Right atrium auricular region (tissue), 2 donors: ENCODE measurements around the gene SLFN5. TPM values are rescaled to one million over a fixed set of nuclear protein-coding genes. Genes with fewer than 3 reads are reported as not detected.

Experiments
- DNase-seq: peaks from one replicate; pipeline ENCODE4 v3.0.0-alpha.2; 2019; ENCODE audit warnings: low spot score
- H3K27ac ChIP-seq, 2 donors: fragments of 200-600 bp; sonication (generic); 1 replicate in 1 of 2; 2 replicates in 1 of 2; pipeline ENCODE4 v1.5.1; 2016 to 2019
- H3K27me3 ChIP-seq, 2 donors: fragments of 200-600 bp; sonication (generic); one replicate each; pipeline versions ENCODE4 v1.5.1 to v1.6.0; 2017 to 2019
- H3K36me3 ChIP-seq: fragments of 200-600 bp; sonication (generic); one replicate; pipeline ENCODE4 v1.5.1; 2016
- H3K4me1 ChIP-seq, 2 donors: fragments of 200-600 bp; sonication (generic); one replicate each; pipeline versions ENCODE4 v1.5.1 to v1.6.0; 2017 to 2019
- H3K4me3 ChIP-seq, 2 donors: fragments of 200-600 bp; sonication (generic); 1 replicate in 1 of 2; 2 replicates in 1 of 2; pipeline ENCODE4 v1.5.1; 2017 to 2019; ENCODE audit warnings: mild to moderate bottlenecking in 1 of 2, moderate library complexity in 1 of 2
- H3K9me3 ChIP-seq, 2 donors: fragments of 200-600 bp; sonication (generic); one replicate each; pipeline ENCODE4 v1.5.1; 2019
- CTCF ChIP-seq, 2 donors: fragments of 200-600 bp; sonication (generic); IDR thresholded peaks; one replicate each; pipeline ENCODE4 v1.5.1; 2019; ENCODE audit warnings: antibody characterized with exemption in 2 of 2
- total RNA-seq, 2 donors: library from RNA; depleted of rRNA; stranded (reverse); fragments of >200 nt; gene quantifications; one replicate each; pipeline ENCODE4 v1.1.0, GENCODE V29; 2016

Gene SLFN5
- total RNA-seq, 2 donors from 2014 or later: 11.1 to 12.9 TPM

- Histone ChIP-seq H3K27ac (no peak overlapping the region), H3K36me3 (no peaks in the 10 kb centered on the region), H3K9me3 (no peaks in the 10 kb centered on the region), H3K4me1 (peaks cover 0 to 12% of the 10 kb centered on the region in 2 donors), H3K4me3 (no peak overlapping the region), H3K27me3 (no peaks in the 10 kb centered on the region)
- no peak for TF ChIP-seq CTCF (IDR thresholded peaks at IDR 0.05)
- DNase-seq: no peak
Observed at GRCh38 chr17:35214192-35214591, 28.7 kb upstream of the SLFN5 start.

DNA sequence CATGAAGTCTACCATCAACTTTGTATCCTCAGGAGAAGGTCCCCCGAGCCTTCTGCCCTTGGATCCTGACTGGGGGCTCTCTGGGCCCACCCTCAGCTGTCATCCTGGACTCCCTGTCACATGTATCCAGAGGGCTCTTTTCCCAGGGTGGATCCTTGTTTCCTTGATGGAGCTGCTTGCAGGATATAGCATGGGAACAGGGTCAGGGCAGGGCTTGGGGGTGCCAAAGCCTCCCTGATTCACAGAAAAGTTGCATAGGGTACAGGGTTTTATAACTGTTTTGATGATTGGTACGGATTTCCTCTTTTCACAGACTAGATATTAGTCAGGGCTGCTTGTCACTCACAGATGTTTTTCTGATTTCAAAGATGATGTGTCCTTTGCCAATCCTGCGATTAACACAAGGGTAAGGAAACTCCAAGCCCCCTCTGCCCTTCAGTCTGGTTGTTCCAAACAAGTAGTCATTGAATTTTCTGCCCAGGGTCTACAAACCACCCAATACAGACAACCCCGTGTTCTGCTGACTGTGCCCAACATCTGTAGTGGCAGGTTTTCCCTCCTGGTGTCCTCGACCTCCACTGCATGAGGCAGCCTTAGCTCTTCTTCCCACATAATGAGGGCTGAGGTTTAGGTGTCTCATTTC lies 28.1 kb upstream of the SLFN5 start:
- no peaks in the 10 kb centered on the region for H3K9me3 ChIP-seq
- no peak overlapping the region for H3K4me3 ChIP-seq
- no peaks in the 10 kb centered on the region for H3K27me3 ChIP-seq
- TF ChIP-seq CTCF (IDR thresholded peaks at IDR 0.05): no peak
- H3K4me1 ChIP-seq: peaks cover 0 to 16% of the 10 kb centered on the region in 2 donors
- no peak for DNase-seq
- no peaks in the 10 kb centered on the region for H3K36me3 ChIP-seq
- H3K27ac ChIP-seq: no peak overlapping the region

DNA sequence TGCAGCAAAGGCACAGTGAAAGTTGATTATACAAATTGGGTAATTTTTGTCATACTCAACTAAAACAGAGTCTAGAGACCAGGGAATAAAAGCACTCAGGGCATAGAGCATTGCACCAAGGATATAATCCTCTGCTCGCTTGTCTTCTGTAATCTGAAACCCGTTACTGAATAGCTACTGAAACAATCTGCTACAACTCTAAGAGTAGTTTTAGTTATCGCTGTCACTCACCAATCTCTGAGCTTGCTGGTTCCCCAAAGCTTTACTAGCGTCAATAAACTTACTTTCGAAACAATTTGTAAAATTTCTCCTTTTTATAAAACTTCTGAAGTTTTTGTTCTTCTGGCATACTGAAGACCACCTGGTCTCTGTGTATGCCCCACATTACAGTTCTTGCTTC lies 25.8 kb upstream of the SLFN5 start:
- TF ChIP-seq CTCF (IDR thresholded peaks at IDR 0.05): no peak
- no peak overlapping the region for H3K27ac ChIP-seq
- no peaks in the 10 kb centered on the region for H3K27me3 ChIP-seq
- H3K4me1 ChIP-seq: peaks cover 0 to 17% of the 10 kb centered on the region in 2 donors
- H3K4me3 ChIP-seq: no peak overlapping the region
- no peak for DNase-seq
- no peaks in the 10 kb centered on the region for H3K9me3 ChIP-seq
- no peaks in the 10 kb centered on the region for H3K36me3 ChIP-seq

DNA sequence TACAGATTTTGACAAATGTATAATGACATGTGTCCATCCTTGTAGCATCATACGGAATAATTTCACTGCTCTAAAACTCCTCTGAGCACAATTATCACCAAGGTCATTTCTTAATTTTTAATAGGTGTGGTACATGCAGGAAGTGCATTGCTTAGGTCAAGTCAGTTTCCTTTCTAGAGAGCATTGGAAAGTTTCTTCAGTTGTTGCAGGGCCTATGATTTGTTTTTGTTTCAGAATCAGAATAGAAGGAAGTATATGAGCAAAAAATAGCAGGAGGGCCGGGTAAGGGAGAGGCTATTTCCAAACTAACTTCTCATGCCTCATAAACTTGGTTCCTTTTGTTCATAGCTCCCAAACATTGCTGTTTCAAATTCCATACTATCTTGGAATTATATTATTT lies 24.0 kb upstream of the SLFN5 start:
- no peaks in the 10 kb centered on the region for H3K36me3 ChIP-seq
- H3K9me3 ChIP-seq: peaks cover 0 to 6% of the 10 kb centered on the region in 2 donors
- no peak for TF ChIP-seq CTCF (IDR thresholded peaks at IDR 0.05)
- no peaks in the 10 kb centered on the region for H3K27me3 ChIP-seq
- DNase-seq: no peak
- peaks cover 0 to 15% of the 10 kb centered on the region in 2 donors for H3K4me1 ChIP-seq
- no peak overlapping the region for H3K27ac ChIP-seq
- H3K4me3 ChIP-seq: no peak overlapping the region

- H3K4me3 ChIP-seq: no peak overlapping the region
- no peak overlapping the region for H3K27ac ChIP-seq
- DNase-seq: no peak
- H3K36me3 ChIP-seq: no peaks in the 10 kb centered on the region
- H3K9me3 ChIP-seq: peaks cover 0 to 6% of the 10 kb centered on the region in 2 donors
- no peaks in the 10 kb centered on the region for H3K27me3 ChIP-seq
- TF ChIP-seq CTCF (IDR thresholded peaks at IDR 0.05): no peak
- peaks cover 0 to 12% of the 10 kb centered on the region in 2 donors for H3K4me1 ChIP-seq
Observed at GRCh38 chr17:35222452-35222851, 20.4 kb upstream of the SLFN5 start.

DNA sequence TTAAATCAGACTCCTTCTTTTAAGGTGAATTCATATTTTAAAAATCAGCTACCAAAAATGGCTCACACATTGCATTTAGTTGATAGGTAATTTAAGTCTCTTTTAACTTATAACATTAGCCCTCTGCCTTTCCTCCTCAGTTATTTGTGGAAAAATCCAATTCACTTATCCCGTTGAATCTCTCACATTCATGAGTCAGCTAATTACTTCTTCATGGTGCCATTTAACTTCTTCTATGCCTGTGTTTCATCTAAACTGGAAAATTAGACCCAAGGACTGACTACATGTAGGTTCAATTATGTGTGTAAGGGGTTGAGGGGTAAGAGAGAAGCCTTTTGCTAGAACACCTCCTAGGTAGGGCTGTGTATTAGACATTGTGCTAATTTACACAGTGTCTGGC lies 18.4 kb upstream of the SLFN5 start:
- Histone ChIP-seq H3K27ac (no peak overlapping the region), H3K4me1 (peaks cover 0 to 4% of the 10 kb centered on the region in 2 donors), H3K27me3 (no peaks in the 10 kb centered on the region), H3K9me3 (peaks cover 0 to 6% of the 10 kb centered on the region in 2 donors), H3K4me3 (no peak overlapping the region), H3K36me3 (no peaks in the 10 kb centered on the region)
- TF ChIP-seq CTCF (IDR thresholded peaks at IDR 0.05): no peak
- DNase-seq: no peak
